Measurements from ENCODE around the gene LLCFC1.

LLCFC1 gene

DNA sequence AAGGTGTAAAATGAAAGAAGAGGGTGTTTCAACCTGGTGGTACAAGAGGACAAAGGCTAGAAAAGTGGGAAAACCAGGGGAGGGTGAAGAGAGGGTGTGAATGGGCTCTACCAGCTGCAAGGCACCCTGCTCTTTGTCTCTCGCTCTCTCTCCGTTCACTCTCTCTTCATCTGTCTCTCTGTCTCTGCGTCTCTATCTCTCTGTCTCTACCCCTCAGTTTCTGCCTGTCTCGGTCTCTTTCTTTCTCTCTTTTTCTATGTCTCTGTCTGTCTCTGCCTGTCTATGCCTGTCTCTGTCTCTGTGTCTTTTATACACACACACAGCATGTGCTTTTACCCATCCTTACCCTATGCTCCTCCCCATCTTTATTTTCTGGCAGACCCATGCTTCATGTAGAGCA, 673 bp upstream of the LLCFC1 start:
- no peak for DNase-seq (ENCODE audit: low read depth)
- no peak overlapping the region for H3K4me3 ChIP-seq (ENCODE audit: low read depth, low read length)
- TF ChIP-seq, protein P1, sequence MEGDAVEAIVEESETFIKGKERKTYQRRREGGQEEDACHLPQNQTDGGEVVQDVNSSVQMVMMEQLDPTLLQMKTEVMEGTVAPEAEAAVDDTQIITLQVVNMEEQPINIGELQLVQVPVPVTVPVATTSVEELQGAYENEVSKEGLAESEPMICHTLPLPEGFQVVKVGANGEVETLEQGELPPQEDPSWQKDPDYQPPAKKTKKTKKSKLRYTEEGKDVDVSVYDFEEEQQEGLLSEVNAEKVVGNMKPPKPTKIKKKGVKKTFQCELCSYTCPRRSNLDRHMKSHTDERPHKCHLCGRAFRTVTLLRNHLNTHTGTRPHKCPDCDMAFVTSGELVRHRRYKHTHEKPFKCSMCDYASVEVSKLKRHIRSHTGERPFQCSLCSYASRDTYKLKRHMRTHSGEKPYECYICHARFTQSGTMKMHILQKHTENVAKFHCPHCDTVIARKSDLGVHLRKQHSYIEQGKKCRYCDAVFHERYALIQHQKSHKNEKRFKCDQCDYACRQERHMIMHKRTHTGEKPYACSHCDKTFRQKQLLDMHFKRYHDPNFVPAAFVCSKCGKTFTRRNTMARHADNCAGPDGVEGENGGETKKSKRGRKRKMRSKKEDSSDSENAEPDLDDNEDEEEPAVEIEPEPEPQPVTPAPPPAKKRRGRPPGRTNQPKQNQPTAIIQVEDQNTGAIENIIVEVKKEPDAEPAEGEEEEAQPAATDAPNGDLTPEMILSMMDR (IDR thresholded peaks at IDR 0.05; ENCODE audit: control insufficient read depth, extremely low read depth, insufficient read depth) = no peak

DNA sequence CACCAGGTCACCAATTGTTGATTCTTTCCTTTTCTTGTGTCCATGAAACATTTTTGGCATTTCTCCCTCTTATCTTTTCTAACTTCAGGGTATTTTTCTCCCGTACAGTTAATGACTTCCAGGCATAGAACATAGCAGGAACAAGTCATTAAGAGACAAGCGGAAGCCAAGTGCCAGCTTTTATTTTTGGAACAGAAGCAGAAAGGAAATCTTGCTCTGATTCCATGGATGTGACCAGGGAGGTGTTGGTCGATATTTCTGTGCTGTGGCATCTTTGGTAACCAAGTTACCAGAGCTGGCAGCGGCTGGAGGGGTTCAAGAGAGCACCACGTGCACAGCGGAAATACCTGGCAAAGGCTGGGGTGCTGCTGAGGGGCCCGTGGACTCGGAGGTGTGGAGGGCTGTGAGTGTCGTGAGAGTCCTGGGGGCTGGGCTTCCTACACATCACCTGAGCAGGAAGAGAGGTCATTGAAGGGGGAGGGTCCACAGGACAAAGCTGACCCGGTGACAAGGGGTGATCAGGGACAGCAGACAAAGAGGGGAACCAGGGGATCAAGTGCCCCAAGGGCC, 1.8 kb downstream of the LLCFC1 start:
- TF ChIP-seq, protein P1 (IDR thresholded peaks at IDR 0.05; ENCODE audit: control insufficient read depth, extremely low read depth, insufficient read depth) = no peak
- DNase-seq (ENCODE audit: low read depth) = no peak
- no peak overlapping the region for H3K4me3 ChIP-seq (ENCODE audit: low read depth, low read length)

DNA sequence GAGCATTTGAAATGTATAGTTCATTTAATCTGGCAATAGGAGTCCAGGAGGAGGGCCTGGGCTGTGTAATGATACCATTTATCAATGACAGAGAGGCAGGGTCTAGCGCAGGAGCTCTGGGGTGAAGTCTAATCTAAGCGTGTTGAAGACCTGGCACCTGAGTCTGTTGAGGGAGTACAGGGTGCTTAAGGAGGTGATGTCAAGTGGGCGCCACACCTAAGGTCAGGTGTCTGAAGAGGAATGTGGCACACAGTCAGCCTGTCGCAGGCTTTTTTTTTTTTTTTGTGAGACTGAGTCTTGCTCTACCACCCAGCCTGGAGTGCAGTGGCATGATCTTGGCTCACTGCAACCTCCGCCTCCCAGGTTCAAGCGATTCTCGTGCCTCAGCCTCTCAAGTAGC, 2.3 kb downstream of the LLCFC1 start:
- DNase-seq (ENCODE audit: low read depth) = no peak
- TF ChIP-seq, protein P1 (IDR thresholded peaks at IDR 0.05; ENCODE audit: control insufficient read depth, extremely low read depth, insufficient read depth) = no peak
- H3K4me3 ChIP-seq (ENCODE audit: low read depth, low read length) = no peak overlapping the region

DNA sequence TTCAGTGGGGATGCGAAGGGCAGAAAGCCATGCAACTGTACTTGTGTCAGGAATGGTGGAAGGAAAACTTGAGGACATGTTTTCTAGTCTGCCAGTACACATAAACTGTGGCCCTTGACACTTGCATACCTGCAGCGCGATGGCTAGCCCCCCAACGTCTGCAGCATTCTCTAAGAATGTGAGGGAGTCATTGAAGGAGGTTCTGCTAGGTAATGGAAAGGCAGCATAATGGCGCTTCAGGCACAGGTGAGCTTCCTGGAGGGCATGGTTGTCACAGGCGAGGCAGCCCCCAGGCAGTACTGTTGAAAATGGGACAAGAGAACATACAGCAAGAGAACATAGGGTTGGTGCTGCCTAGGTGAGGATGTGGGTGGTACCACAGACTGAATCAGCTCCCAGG, 3.5 kb downstream of the LLCFC1 start:
- no peak overlapping the region for H3K4me3 ChIP-seq (ENCODE audit: low read depth, low read length)
- DNase-seq (ENCODE audit: low read depth) = no peak
- TF ChIP-seq, protein P1 (IDR thresholded peaks at IDR 0.05; ENCODE audit: control insufficient read depth, extremely low read depth, insufficient read depth) = no peak

DNA sequence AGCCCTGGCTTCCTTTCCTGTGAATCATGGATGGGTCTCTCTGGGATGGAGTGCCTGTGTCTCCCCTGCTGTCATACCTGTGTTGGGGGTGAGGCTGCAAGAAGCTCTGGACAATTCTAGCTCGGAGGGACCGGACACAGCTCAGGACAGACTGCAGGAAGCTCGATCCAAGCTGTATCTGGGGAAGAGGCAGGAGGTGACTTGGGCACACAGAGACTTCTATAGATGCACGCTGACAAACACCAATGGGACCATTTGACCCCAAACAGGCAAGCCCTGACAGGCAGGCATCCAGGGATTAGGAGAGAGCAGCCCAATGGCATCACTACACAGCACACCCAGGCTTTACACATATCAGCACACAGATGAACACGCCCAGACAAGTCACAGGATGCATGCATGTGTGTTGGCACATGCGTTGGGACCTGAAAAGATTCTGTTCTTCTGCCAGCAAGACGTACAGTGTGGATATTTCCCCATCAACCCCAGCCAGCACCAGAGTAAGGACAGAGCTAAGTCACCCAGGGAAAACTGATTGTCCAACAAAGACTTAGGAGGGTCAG, 4.5 kb downstream of the LLCFC1 start:
- TF ChIP-seq, protein P1 (IDR thresholded peaks at IDR 0.05; ENCODE audit: control insufficient read depth, extremely low read depth, insufficient read depth) = no peak
- H3K4me3 ChIP-seq (ENCODE audit: low read depth, low read length) = no peak overlapping the region
- no peak for DNase-seq (ENCODE audit: low read depth)

DNA sequence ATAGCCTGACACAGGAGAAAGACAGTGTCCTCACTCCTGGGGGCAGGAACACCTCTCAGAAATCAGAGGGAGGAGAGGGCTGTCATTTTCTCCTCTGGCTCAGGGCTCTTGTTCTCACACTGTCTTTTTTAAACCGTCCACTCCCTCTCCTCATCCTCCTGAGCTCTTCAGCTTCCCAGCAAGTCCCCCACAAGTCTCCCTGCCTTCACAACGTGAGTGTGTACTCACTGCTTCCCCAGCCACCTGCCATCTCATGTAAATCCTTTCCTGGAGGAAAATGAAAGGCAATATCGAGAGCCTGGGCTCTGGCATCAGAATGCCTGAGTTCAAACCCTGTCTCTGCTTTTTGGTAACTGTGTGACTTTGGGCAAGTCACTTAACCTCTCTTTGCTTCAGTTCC, 5.7 kb downstream of the LLCFC1 start:
- DNase-seq (ENCODE audit: low read depth) = no peak
- H3K4me3 ChIP-seq (ENCODE audit: low read depth, low read length) = no peak overlapping the region
- TF ChIP-seq, protein P1 (IDR thresholded peaks at IDR 0.05; ENCODE audit: control insufficient read depth, extremely low read depth, insufficient read depth) = no peak

DNA sequence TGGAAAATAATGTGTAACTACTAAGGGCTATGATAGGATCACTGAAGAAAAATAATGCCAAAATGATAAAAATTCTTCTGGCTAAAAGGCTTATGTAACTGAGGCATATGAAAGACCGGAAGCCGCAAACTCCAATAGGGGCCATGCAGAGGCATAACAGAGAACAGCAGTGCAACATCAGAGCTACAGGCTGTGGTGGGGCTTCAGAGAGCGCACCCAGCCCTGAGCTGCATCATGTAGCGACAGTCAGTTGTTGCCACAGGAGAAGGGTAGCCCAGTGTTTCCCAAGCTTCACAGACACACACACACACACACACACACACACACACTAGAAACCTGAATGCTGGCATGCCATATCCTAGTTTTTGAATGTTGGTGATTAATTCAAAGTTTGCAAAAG, 9.3 kb downstream of the LLCFC1 start:
- TF ChIP-seq, protein P1 (IDR thresholded peaks at IDR 0.05; ENCODE audit: control insufficient read depth, extremely low read depth, insufficient read depth) = no peak
- no peak for DNase-seq (ENCODE audit: low read depth)
- no peak overlapping the region for H3K4me3 ChIP-seq (ENCODE audit: low read depth, low read length)

All from LNCaP clone FGC (cell line).